ENCODE results near the gene PRSS53.
"Not testable (repeated sequence)": the region's sequence is repeated elsewhere in the genome, so short reads cannot be mapped to it uniquely, and the experiment has no call there.

PRSS53 gene

DNA sequence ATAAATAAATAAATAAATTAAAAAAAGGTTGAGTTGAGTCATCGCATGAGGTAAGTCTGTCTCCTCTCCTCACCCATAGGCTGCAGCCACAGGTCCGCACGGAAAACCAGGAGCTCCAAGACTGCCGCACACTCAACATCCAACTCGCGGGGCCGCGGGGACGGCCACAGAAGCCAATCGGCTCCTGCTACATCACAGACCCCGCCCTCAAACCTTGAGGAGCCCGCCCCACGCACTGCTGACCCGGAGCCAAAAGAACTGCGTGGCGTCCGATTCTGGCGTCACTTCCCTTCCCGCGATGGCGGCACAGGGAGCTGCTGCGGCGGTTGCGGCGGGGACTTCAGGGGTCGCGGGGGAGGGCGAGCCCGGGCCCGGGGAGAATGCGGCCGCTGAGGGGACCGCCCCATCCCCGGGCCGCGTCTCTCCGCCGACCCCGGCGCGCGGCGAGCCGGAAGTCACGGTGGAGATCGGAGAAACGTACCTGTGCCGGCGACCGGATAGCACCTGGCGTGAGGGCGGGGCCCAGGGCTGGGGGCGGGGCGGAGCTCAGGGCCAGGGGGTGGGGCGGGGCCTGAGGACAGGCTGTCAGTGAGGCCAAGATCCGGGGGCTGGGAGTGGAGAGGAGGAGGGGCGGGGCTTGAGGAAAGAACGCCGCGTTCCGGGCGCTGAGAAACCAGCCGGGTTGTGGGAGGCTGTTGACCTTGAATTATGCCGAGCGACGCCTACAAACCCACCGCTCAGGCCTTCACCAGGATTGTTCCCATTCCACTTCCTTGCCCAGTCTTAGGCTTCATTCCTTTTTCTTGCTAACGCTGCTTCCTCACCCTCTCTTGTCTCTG lies 28.9 kb upstream of the PRSS53 start, which contains the start of gene KAT8:
Gene KAT8, plus strand, starts transcription at position 281 of the 839 bp plus-strand sequence. Its CDS starts 18 bp downstream, at position 299.
- peak; percentile 97 for DNase-seq

DNA sequence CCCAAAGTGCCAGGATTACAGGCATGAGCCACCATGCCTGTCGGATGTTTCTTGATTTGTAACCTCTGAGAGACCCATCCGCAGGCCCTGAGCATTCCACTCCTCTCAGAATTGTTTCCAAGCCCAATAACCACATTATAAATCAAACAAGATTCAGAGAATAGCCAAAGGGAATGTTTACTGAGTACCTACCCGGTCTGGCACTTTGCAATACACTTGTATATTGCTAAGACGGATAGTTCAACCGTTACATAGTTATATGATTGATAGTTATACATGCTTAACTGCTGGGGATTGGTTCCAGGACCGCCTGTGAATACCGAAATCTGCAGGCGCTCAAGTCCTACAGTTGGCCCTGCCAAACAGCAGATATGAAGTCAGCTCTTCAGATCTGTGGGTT lies 25.7 kb upstream of the PRSS53 start:
- no peak for DNase-seq

DNA sequence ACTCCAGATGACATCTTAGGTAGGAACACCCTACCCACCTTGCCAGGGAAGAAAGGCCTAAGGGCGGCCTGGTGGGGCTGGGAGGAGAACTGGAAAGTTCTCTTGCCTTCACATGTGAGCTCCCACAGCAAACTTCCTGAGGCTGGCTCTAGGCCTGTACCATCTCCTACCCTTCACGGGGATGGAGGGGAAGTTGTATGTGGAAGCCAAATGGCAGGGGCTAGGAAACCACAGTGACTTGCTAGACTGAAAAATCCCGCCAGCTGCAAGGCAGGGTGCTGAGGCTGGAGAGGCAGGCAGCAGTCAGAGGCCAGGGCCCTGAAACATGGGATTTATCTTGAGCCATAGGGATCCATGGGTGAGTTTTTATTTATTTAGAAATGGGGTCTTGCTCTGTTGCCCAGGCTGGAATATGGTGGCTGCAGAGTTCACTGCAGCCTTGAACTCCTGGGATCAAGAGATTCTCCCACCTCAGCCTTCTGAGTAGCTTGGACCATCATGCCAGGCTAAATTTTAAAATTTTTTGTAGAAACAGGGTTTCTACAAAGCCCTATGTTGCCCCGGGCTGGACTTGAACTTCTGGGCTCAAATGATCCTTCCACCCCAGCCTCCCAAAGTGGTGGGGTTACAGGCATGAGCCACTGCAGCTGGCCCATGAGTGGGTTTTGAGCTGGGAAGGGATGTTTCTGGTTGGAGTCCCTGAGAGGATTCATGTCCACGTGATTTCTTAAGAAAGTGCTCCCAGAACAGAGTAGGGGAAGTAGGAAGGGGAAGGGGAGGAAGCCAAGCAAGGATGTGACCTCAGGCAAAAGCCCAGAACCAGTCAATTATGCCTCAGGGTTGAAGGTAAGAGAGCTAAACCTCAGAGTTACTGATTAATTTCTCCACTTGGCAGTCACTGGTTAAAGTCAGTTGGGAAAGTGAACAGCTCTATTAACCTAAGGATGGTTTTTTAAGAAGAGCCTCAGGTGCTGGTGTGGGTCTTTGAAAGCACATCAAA lies 24.7 kb upstream of the PRSS53 start:
- DNase-seq: no peak

DNA sequence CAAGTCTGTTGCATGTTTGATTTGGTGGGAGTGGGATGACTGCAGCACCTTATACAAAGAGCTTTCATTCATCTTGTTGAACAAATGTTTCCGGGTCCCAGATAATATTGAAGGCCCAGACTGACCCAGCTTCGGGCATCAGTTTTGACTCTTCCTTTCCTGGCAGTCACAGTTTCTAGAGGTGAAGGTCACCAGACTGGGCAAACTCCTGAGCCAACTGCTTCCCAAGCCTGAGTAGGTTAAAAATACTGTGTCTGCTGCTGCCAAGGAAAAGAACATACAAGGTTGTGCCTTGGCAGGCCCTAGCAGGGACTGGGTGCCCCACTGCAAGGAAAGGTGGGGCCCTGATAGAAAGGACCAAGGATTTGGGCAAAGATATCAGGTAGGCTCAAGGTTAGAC lies 24.0 kb upstream of the PRSS53 start:
- DNase-seq: no peak

DNA sequence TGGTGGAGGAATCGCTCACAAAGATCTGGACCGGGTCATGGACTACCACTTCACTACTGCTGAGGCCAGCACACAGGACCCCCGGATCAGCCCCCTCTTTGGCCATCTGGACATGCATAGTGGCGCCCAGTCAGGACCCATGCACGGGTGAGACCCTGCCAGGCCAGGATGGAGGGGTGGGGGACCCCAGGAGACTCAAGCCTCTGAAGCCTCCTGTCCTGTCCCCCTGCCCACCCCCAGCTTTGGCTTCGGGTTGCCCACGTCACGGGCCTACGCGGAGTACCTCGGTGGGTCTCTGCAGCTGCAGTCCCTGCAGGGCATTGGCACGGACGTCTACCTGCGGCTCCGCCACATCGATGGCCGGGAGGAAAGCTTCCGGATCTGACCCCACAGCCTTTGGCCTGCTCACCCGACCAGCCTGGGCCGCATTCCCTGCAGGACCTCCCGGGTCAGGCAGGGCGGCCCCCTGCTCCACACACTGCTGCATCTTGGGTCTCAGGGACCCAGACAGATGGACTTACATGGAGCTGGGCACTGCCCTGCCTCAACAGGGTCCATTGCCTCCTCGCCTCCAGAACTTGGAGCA lies 23.2 kb upstream of the PRSS53 start:
- no peak for DNase-seq

DNA sequence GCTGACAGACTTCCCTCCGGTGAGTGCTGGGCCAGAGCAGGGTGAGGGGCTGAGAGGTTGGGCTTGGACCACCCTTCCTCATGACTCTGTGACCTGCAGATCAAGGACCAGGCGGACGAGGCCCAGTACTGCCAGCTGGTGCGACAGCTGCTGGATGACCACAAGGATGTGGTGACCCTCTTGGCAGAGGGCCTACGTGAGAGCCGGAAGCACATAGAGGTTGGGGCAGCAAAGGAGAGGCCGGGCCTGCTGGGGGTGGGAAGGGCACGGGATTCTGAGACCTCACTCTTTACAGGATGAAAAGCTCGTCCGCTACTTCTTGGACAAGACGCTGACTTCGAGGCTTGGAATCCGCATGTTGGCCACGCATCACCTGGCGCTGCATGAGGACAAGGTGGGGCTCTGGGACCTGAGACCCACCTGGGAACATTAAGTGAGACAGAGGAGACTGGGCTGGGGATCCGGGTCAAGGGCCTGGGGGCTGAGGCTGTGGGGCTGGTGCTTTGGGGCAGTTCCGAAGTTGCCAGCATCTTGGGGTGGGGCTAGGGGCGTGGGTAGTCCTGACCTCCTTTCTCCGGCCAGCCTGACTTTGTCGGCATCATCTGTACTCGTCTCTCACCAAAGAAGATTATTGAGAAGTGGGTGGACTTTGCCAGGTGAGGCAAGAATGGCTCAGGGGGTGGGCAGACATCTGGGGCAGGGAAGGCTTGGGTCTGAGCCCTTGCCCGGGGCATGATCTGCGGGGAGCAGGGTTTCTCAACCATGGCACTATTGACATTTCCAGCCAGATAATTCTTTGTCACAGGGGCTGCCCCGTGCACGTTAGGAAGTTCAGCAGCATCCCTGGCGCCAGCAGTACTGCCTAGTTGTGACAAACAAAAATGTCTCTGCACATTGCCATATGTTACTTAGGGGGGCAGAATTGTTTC lies 21.6 kb upstream of the PRSS53 start:
- no peak for DNase-seq

DNA sequence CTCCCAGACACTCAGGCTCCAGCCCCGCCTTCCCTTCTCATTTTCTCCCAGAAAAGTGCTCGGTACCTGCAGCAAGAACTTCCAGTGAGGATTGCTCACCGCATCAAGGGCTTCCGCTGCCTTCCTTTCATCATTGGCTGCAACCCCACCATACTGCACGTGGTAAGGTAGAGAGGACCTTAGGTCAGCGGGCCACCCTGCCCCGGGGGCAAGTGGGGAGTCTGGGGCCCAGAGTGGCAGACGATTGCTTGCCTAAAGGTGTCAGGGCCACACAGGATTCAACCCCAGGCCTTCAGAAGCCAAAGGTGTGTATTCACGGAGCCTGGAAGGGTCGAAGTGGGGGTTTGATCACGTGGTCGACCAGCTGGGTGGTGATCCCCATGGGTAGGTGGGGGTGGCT lies 20.9 kb upstream of the PRSS53 start:
- no peak for DNase-seq

DNA sequence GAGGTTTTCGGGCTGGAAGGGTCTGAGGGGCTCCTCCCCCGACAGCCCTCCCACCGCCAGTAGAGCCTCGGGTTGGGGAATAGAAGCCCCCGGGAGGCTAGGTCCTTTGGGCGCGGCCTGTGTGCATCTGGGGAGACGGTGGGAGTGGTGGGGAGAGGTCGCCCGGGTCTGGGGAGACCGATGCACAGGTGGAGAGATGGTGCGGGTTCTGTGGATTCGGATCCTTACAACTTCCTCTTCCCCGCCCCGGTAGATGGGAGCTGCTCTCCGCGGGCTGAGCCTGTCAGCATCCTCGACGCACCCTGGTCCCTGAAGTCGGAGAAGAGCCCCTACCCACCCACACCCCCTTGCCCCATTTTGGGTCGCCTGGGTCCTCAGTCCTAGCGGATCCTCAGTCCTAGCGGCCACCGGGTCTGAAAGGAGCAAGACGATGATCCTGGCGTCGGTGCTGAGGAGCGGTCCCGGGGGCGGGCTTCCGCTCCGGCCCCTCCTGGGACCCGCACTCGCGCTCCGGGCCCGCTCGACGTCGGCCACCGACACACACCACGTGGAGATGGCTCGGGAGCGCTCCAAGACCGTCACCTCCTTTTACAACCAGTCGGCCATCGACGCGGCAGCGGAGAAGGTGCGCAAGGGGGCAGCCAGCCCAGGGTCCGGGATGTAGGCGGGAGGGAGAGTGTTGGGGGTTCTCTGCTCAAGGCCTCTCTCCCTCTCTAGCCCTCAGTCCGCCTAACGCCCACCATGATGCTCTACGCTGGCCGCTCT lies 20.2 kb upstream of the PRSS53 start:
- no peak for DNase-seq

DNA sequence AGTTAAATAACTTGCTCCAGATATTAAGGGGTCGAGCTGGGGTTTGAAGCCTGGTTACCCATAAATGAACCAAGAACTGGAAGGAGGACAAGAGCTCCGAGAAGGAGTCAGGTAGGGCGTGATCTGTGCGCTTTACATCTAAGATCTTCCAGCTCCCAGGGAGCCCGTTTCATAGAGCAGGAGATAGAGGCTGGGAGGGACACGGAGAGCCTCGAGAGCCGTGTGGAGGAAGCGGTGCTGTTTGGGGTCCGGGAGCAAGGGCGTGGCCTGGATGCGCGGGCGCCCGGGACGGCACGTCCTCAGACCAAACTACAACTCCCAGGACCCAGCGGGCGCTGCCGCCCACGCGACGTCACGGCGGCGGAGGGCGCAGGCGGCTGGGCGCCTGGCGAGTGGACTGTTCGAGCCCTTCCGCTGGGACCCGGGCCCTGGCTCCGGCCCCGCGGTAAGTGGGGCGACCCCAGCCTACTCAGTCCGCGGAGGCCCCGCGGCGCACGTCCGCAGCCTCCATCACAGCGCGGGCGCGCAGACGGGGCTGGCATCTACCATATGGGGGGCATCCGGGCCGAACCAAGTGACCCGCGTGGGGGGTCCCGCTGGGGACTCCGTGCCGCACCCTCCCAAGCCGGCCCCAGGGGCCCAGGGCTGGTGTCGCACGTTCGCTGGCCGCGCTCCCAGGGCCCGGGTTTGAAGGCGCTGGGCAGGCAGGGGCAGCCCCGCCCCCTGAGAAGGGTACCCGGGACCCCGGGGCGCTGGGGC lies 19.5 kb upstream of the PRSS53 start, which contains the start of gene BCKDK:
Gene BCKDK, plus strand, starts transcription at position 352 of the 759 bp plus-strand sequence. CDS start 838 bp downstream, outside the sequence.
- DNase-seq: peak; percentile 91

DNA sequence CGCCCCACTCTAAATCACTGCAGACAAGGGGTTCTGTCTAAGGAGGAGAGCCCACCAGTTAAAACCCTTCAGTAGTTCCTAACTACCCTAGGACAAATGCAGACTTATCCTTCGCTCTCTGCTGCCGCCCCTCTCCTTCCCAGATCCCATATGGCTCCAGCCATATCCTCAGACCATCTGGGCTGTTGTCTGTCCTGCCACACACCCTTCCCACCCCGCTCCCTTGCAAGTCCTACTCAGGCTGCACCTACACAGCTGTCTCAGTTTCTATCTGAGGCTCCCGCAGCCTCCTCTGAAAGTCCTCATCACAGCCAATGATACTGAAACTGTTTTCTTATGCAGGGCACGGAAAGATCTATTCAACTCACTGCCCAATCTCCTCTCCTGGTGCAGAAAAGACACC lies 18.7 kb upstream of the PRSS53 start:
- DNase-seq: no peak

DNA sequence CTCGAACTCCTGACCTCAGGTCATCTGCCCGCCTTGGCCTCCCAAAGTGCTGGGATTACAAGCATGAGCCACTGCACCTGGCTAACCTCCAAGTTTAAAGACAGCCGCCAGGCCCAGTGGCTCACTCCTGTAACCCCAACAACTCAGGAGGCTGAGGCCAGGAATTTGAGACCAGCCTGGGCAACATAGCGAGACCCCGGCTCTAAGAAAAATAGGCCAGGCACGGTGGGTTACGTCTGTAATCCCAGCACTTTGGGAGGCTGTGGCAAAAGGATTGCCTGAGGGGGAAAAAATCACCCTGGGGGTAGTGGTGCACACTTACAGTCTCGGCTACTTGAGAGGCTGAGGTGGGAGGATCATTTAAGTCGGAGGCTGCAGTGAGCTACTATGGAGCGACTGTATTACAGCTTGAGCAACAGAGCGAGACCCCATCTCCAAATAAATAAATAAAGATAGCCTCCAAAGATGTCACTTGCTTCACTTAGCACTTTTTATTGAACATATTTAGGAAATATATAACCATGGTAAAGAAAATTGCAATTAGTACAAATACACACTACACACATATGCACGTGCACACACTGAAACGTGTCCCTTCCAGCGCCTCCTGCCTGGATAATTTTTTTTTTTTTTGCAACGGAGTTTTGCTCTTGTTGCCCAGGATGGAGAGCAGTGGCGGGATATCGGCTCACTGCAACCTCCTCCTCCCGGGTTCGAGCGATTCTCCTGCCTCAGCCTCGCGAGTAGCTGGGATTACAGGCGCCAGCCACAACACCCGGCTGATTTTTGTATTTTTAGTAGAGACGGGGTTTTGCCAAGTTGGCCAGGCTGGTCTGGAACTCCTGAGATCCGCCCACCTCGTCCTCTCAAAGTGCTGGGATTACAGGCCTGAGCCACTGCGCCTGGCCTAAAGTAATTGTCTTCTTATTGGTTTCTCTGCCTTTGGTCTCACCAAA lies 18.0 kb upstream of the PRSS53 start:
- DNase-seq: no peak

DNA sequence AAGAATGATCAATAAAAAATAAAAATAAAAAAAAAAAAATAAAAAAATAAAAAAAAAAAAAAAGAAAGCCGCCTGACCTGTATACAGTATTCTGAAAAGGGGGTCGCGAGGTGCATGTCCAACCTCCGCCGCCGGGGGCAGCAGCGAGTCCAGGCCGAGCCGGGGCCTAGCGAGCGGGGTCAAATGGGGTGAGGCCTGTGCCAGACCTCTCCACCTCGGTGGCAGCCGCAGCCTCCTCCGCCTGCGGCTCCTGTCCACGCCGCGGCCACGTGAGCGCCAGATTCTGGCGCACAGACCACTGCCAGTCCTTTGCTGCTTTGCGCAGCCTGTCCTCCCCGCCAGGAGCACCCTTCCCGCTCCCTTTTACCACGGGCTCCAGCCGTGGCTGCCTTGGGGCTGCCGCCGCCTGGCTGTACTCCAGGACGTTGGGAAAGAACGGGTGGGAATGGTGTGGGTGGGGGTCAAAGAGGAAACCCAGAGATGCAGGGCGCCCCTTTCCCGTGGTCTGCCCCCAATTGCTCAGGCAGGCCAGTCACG lies 17.0 kb upstream of the PRSS53 start:
- DNase-seq: peak; percentile 96

DNA sequence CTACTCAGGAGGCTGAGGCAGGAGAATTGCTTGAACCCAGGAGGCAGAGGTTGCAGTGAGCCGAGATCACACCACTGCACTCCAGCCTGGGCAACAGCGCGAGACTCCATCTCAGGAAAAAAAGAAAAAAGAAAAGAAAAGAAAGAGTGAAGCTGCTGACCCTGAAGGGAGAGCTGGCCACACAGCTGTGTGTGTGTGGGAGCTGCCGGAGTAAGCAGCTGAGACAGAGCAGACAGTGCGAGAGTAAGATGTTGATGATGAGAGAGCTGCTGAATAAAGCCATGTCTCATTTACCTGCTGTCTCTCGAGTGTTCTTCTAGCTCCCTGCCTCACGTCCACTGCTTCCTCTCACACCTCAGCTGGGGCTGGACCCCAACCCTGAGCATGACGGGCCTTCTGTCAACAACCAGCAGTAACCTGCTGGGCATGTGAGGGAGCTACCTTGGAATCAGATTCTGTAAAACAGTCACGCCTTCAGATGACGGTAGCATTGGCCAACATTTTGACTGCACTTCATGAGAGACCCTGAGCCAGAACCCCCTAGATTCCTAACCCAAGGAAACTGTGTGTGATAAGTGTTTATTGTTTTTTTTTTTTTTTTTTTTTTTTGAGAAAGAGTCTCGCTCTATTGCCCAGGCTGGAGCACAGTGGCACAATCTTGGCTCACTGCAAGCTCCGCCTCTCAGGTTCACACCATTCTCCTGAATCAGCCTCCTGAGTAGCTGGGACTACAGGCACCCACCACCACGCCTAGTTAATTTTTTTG lies 12.3 kb upstream of the PRSS53 start:
- not testable (repeated sequence) for DNase-seq

DNA sequence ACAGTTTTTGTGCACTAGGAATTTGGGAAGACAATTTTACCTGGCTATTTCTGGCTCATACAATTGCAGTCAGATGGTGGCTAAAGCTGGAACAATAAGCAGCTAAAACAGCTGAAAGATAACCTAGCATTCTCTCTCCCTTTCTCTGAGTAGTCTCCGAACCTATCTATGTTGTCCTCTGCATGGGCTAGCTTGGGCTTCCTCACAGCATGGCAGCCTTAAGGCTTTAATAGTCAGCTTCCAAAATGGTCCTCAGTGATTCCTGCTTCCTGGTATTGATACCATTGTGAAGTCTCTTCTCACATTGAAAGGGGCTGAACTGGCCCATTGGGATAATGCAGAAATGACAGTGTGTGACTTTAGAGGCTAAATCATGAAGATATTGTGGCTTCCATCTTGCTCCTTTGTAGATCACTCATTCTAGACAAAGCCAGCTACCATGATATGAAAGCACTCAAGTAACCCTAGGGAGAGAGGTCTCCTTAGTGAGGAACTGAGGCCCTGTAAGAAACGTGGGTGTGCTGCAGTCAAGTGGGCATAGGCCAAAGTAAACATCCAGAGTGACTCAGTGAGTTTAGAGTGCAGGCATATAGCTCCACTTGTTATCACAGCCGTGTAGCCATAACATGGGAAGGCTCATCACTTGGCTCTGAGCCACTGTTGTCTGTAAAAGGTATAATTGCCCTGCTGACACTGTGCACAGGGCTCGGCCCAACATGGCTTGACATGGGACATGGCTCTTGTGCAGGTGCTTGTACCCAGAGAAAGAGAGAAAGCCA lies 11.3 kb upstream of the PRSS53 start:
- no peak for DNase-seq

DNA sequence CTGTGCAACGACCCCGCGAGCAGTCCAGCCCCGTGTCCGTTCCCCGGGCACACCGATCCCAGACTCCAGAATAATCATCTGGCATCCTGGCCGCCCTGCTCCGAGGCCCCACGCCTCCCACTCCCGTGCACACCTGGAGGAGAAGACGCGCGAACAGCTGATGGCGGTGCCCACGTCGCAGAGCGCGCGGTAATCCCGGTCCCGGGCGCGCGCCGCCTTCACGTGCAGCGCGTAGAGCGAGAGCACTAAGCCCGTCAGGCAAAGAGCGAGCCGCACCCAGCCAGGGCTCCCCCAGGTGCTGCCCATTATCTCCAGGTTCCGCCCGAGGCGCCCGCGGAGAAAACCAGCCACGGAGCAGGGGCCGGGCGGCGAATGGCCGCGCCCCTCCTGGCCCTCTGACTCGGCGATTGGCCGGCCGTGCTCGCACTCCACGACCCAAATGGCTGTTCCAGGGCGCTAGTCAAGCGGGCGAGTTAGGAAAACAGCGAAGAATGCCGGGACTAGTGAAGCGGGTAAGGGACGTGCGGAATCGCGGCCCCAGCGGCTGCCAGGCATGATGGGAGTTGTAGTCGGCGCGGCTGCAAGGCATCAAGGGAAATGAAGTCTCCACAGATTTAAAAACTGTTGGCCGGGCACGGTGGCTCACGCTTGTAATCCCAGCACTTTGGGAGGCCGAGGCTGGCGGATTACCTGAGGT lies 5.8 kb upstream of the PRSS53 start, which contains the start of gene VKORC1:
Gene VKORC1, minus strand, starts transcription at position 374 of the 697 bp plus-strand sequence. Its CDS starts 68 bp downstream, at position 306.
- DNase-seq: peak; percentile 93

DNA sequence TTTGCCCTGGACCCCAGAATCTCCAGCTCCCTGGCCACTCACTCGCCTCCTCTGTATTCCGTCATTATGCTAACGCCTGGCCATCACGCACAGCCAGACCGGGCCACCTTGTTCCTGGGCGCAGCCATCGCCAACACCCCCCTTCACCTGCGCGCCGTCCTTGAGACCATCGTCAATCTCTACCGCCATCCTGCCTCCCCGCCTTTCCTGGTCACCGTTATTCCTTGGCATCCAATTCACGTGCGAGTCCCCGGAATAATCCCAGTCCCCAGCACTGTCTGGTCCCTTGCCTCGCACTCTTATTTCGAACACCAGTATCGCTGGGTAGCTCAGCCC lies 5.3 kb upstream of the PRSS53 start:
- DNase-seq: no peak

Data from activated CD8-positive, alpha-beta memory T cell treated with anti-CD3 and anti-CD28 coated beads for 24 hours (primary cell).